Activated naive CD4-positive, alpha-beta T cell (primary cell): ENCODE data around the gene IL22RA2.

Experiments used
- DNase-seq, 4 experiments: peaks; one replicate each; lab custom pipeline; 2025; lab: John Stamatoyannopoulos, UW

IL22RA2 gene

GRCh38 chr6:137166247-137167098, 7.0 kb downstream of the IL22RA2 start:
- no peak for DNase-seq

GRCh38 chr6:137165375-137166246, 7.8 kb downstream of the IL22RA2 start:
- DNase-seq = no peak

GRCh38 chr6:137163732-137164318, 9.6 kb downstream of the IL22RA2 start:
- no peak for DNase-seq

- no peak for DNase-seq
Measured at GRCh38 chr6:137162692-137163306, 10.6 kb downstream of the IL22RA2 start.

GRCh38 chr6:137161949-137162348, 11.5 kb downstream of the IL22RA2 start:
- no peak for DNase-seq

- DNase-seq = no peak
Measured at GRCh38 chr6:137160763-137161162, 12.7 kb downstream of the IL22RA2 start.

- no peak for DNase-seq
Measured at GRCh38 chr6:137159912-137160311, 13.5 kb downstream of the IL22RA2 start.

GRCh38 chr6:137157601-137158000, 15.8 kb downstream of the IL22RA2 start:
- DNase-seq = no peak

- no peak for DNase-seq
Measured at GRCh38 chr6:137156650-137157049, 16.8 kb downstream of the IL22RA2 start.

GRCh38 chr6:137155830-137156229, 17.6 kb downstream of the IL22RA2 start:
- no peak for DNase-seq

GRCh38 chr6:137150072-137150471, 23.4 kb downstream of the IL22RA2 start:
- no peak for DNase-seq

- DNase-seq = no peak
Measured at GRCh38 chr6:137149035-137149393, 24.4 kb downstream of the IL22RA2 start.

- DNase-seq = no peak
Measured at GRCh38 chr6:137148306-137149034, 25.0 kb downstream of the IL22RA2 start.

- no peak for DNase-seq
Measured at GRCh38 chr6:137147195-137147594, 26.2 kb downstream of the IL22RA2 start.

GRCh38 chr6:137146206-137146605, 27.2 kb downstream of the IL22RA2 start:
- DNase-seq = no peak

GRCh38 chr6:137145421-137145820, 28.0 kb downstream of the IL22RA2 start:
- DNase-seq = no peak

GRCh38 chr6:137136065-137136464, 37.4 kb downstream of the IL22RA2 start:
- no peak for DNase-seq

- no peak for DNase-seq
Measured at GRCh38 chr6:137134483-137134882, 39.0 kb downstream of the IL22RA2 start.

- no peak for DNase-seq
Measured at GRCh38 chr6:137133122-137133521, 40.3 kb downstream of the IL22RA2 start.

- no peak for DNase-seq
Measured at GRCh38 chr6:137126875-137127485, 46.5 kb downstream of the IL22RA2 start.

GRCh38 chr6:137123078-137123477, 50.4 kb downstream of the IL22RA2 start:
- no peak for DNase-seq
